GM18508 (cell line): Measurements from ENCODE around the gene DGKQ.

ENCODE experiments used
- ATAC-seq: cut with Tn5 transposase; IDR thresholded peaks from one replicate; pipeline ENCODE4 v1.9.1; 2021; ENCODE audit warnings: moderate number of reproducible peaks; ENCODE audit not compliant: insufficient read depth, unreplicated experiment

Gene DGKQ

GRCh38 chr4:910366-911091 lies 62.8 kb downstream of the DGKQ start:
- no peak for ATAC-seq

DNA sequence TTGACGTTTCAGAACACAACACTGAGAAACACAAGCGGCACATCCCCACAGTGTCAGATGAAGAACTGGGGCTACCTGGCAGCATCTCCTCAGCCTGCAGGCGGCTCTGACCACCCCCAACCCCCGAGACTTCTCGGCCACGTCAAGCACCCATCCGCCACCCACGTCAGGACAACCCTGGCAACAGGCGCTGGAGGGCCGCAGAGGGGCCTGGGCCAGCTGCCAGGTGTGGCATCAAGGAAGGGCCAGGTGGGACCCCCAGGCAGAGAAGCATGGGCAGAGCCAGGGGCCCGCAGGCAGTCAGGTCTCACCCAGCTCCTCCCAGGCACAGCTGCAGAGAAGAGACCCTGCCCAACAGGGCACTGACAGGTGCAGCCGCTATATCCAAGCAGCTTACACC lies 63.5 kb downstream of the DGKQ start:
- ATAC-seq = no peak

GRCh38 chr4:909131-909571 lies 64.2 kb downstream of the DGKQ start:
- ATAC-seq = no peak
